BLaER1 treated with 17β-estradiol and CSF1 and Interleukin-3, amounts not matched to agents 10 nM and 100 nM (cell line): ENCODE measurements around the gene GRK5.

ENCODE experiments used
- H3K27ac ChIP-seq, 11 experiments: shearing (Covaris generic); formaldehyde crosslinking; 2 replicates each; pipeline ENCODE4 v1.8.1; 2022
- H3K27me3 ChIP-seq, 11 experiments: shearing (Covaris generic); formaldehyde crosslinking; 2 replicates each; pipeline ENCODE4 v1.8.1; 2022
- H3K36me3 ChIP-seq, 11 experiments: shearing (Covaris generic); formaldehyde crosslinking; 2 replicates each; pipeline ENCODE4 v1.8.1; 2022
- H3K4me1 ChIP-seq, 10 experiments: shearing (Covaris generic); formaldehyde crosslinking; 2 replicates each; pipeline ENCODE4 v1.8.1; 2022
- H3K4me2 ChIP-seq, 11 experiments: shearing (Covaris generic); formaldehyde crosslinking; 2 replicates each; pipeline ENCODE4 v1.8.1; 2022
- H3K4me3 ChIP-seq, 10 experiments: shearing (Covaris generic); formaldehyde crosslinking; 2 replicates each; pipeline ENCODE4 v1.8.1; 2022
- H3K9ac ChIP-seq, 11 experiments: shearing (Covaris generic); formaldehyde crosslinking; 2 replicates each; pipeline ENCODE4 v1.8.1; 2022
- H3K9me3 ChIP-seq, 11 experiments: shearing (Covaris generic); formaldehyde crosslinking; replicated peaks in 1 of 11; 2 replicates each; pipeline ENCODE4 v1.8.1; 2022
- H4K20me1 ChIP-seq, 11 experiments: shearing (Covaris generic); formaldehyde crosslinking; 2 replicates each; pipeline ENCODE4 v1.8.1; 2022
- Cebpa-rat ChIP-seq, 11 experiments: shearing (Covaris generic); IDR thresholded peaks; 2 replicates each; pipeline ENCODE4 v1.8.1; 2022

The GRK5 gene

DNA sequence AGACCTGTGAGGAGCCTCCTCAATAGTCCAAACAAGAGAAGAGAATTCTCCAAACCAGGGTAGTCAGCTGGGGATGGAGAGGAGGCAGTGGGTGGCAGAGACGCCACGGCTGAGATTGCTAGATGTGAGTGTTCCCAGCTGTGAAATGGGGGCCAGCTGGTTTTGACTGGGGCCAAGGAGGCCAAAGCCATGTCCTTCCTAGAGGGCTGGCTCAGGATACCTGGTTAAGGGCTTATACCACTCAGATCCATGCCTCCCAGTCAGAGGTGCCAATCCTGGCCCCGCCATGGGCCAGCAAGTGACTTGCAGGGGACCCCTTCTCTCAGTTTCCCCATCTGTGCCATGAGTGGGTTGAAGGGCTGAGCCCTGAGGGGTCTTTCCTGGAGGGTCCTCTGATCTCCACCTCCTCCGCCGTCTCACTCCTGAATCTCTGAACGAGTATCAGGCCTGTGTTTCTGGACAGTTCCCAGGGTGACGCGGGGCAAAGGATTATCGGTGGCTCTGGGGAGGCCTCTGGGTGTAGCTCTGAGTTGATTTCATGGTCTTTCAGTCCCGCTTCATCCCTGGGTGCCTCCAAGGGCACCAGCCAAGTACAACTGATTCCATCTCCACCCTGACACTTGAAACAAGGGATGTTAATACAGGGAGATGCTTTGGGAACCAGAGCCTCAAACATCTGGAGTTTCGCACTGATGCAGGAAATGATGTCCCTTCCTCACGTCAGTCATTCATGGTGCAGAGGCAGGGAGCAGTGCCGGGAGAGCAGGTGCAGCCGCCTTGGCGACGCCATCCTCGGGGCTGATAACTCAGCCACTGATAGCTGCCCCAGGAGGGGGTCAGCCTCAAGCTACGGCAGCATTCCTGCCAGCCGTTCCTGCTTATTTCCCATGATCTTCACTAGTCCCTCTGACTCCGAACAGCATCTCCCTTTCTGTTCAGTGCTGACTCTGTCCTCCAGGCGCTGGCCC, 208.4 kb downstream of the GRK5 start:
- no peak overlapping the region for H3K4me3 ChIP-seq
- no peak for TF ChIP-seq Cebpa-rat (IDR thresholded peaks at IDR 0.05)
- H3K4me2 ChIP-seq = peak overlapping the region in 4 of 11 experiments; percentile 4 to 31 (median 16); a peak in 4 of 22 replicates
- no peaks in the 10 kb centered on the region for H3K9me3 ChIP-seq
- H3K27me3 ChIP-seq = peaks cover 0 to 30% (median 13%) of the 10 kb centered on the region in 11 experiments; a peak in 16 of 22 replicates
- no peak overlapping the region for H3K27ac ChIP-seq
- peaks cover 0 to 6% (median 0%) of the 10 kb centered on the region in 11 experiments; a peak in 2 of 22 replicates for H4K20me1 ChIP-seq
- H3K9ac ChIP-seq = no peak overlapping the region
- H3K36me3 ChIP-seq = no peaks in the 10 kb centered on the region
- H3K4me1 ChIP-seq = peaks cover 6 to 35% (median 22%) of the 10 kb centered on the region in 10 experiments; a peak in 19 of 20 replicates

DNA sequence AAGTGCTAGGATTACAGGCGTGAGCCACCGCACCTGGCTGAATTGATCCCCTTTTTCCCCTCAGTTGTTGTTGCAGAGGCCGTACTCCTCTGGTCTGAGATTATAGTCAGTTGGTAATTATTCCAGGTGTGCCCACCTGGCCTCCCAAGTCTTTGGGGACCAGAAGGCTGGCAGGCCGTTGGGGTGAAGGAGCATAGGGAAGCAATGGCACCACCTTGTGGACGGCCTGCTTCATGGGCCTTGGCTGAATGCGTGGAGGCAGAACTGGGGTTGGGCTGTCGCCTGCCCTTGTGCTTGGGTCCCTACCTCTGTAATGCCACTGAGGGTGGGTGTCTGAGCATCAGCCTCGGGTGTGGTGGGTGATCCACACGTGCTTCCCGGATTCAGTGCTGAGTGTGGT, 209.5 kb downstream of the GRK5 start:
- Histone ChIP-seq H3K4me3 (no peak overlapping the region), H3K36me3 (no peaks in the 10 kb centered on the region), H3K27me3 (peaks cover 4 to 34% (median 17%) of the 10 kb centered on the region in 11 experiments; a peak in 16 of 22 replicates), H3K27ac (no peak overlapping the region), H3K9ac (no peak overlapping the region), H4K20me1 (peaks cover 0 to 6% (median 0%) of the 10 kb centered on the region in 11 experiments; a peak in 2 of 22 replicates), H3K4me2 (no peak overlapping the region), H3K9me3 (no peaks in the 10 kb centered on the region), H3K4me1 (peaks cover 6 to 46% (median 33%) of the 10 kb centered on the region in 10 experiments; a peak in 19 of 20 replicates)
- TF ChIP-seq Cebpa-rat (IDR thresholded peaks at IDR 0.05) = no peak

- Histone ChIP-seq H3K9me3 (no peaks in the 10 kb centered on the region), H3K27ac (no peak overlapping the region), H3K4me3 (no peak overlapping the region), H3K9ac (no peak overlapping the region; a peak in 1 of 22 replicates), H3K4me1 (peaks cover 6 to 51% (median 39%) of the 10 kb centered on the region in 10 experiments; a peak in 19 of 20 replicates), H3K36me3 (no peaks in the 10 kb centered on the region), H3K4me2 (no peak overlapping the region), H4K20me1 (peaks cover 0 to 6% (median 0%) of the 10 kb centered on the region in 11 experiments; a peak in 2 of 22 replicates), H3K27me3 (peaks cover 4 to 33% (median 17%) of the 10 kb centered on the region in 11 experiments; a peak in 16 of 22 replicates)
- no peak for TF ChIP-seq Cebpa-rat (IDR thresholded peaks at IDR 0.05)
Observed at GRCh38 chr10:119417852-119418251, 210.5 kb downstream of the GRK5 start.

DNA sequence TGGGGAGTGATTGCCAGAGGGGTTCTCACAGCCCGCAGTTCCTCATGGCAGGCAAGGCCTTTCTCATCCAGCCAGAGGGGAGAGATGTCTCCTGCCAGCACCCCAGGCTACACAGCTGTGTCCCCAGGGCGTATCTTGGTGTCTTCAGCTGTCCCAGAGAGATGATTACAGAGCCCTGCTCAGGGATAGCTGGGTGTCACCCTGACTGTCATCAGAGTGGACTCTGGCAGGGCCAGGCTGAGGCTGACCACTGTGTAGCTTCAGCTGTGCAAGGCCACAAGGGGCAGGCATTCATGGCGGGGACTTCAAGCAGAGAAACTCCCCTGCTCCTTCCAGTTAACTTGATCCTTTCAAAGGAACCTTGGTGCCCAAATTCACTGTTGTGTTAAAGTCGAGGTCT, 211.0 kb downstream of the GRK5 start:
- H3K4me3 ChIP-seq = no peak overlapping the region

DNA sequence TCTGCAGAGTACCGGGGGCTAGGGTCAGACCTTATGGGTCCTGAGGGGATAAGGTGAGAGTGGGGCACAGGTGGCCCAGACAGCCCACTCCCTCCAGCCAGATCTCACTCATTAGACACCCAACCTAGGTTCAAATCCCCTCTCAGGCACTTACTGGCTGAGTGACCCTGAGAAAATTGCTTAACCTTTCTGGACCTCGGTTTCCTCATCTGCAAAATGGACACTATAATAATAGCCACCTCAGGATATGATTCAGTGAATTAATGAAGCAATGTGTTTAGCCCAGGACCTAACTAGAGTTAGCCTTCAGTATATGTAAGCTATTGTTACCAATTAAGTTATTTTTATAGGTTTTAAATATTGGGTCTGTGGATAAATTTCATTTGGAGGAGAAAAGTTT, 212.6 kb downstream of the GRK5 start:
- H3K4me3 ChIP-seq = no peak overlapping the region
- H3K4me1 ChIP-seq = peaks cover 7 to 40% (median 27%) of the 10 kb centered on the region in 10 experiments; a peak in 19 of 20 replicates
- no peaks in the 10 kb centered on the region for H3K9me3 ChIP-seq
- no peaks in the 10 kb centered on the region for H3K36me3 ChIP-seq
- peaks cover 0 to 6% (median 0%) of the 10 kb centered on the region in 11 experiments; a peak in 2 of 22 replicates for H4K20me1 ChIP-seq
- no peak overlapping the region for H3K4me2 ChIP-seq
- no peak overlapping the region for H3K27ac ChIP-seq
- H3K27me3 ChIP-seq = peaks cover 0 to 20% (median 7%) of the 10 kb centered on the region in 11 experiments; a peak in 11 of 22 replicates
- TF ChIP-seq Cebpa-rat (IDR thresholded peaks at IDR 0.05) = no peak
- H3K9ac ChIP-seq = no peak overlapping the region

More for the DNA sequence above, 211.0 kb downstream of the GRK5 start:
- H3K27ac ChIP-seq = no peak overlapping the region
- peaks cover 2 to 31% (median 12%) of the 10 kb centered on the region in 11 experiments; a peak in 16 of 22 replicates for H3K27me3 ChIP-seq
- no peak overlapping the region; a peak in 1 of 22 replicates for H3K9ac ChIP-seq
- H3K9me3 ChIP-seq = no peaks in the 10 kb centered on the region
- no peaks in the 10 kb centered on the region for H3K36me3 ChIP-seq
- peaks cover 6 to 49% (median 35%) of the 10 kb centered on the region in 10 experiments; a peak in 19 of 20 replicates for H3K4me1 ChIP-seq
- no peak overlapping the region for H3K4me2 ChIP-seq
- no peak for TF ChIP-seq Cebpa-rat (IDR thresholded peaks at IDR 0.05)
- peaks cover 0 to 6% (median 0%) of the 10 kb centered on the region in 11 experiments; a peak in 2 of 22 replicates for H4K20me1 ChIP-seq

DNA sequence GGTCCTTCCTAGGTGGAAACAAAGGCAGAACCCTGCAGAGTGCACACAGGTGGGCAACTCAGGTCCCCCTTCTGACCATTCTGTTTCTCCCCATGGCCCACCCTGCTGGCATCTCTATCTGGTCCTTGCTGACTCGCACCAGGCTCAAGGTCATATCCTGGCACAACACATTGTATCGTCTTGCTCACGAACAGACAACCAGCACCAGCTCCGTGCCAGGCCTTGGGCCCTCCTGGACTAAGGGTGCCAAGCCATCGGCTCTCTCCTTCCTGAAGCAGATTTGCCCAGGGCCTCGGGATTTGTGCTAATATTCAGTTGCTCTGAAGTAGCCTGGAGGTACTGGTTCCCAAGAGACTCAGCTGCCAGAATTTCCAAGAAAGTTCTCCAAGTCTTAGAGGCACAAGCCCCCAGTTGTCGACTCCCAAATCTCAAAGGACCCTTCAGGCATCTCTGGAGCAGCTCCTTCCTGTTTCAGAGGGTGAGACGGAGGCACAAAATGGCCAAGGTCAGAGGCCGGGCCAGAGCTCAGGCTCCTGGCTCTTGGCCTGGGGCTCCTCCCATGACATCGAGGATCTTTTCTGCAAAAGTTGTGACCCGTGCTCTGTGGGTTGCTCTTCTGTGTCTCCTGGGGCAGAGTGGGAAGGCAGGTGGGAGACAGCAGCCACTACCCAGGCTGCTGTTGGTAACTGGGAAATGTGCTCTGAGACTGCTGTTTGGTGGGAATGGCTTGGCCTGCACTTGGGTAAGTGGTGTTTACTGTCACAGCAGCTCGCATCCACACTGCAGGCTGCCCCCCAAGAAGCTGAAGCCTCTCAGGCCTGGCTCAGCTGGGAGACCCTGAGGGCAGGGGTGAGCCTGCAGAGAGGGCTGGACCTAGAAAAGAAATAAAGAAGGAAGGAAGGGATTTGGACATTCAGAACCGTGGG, 213.8 kb downstream of the GRK5 start:
- H3K36me3 ChIP-seq = no peaks in the 10 kb centered on the region
- peak overlapping the region in 5 of 11 experiments; percentile 4 to 43 (median 7); a peak in 3 of 22 replicates for H3K9ac ChIP-seq
- peaks cover 0 to 15% (median 7%) of the 10 kb centered on the region in 11 experiments; a peak in 10 of 22 replicates for H3K27me3 ChIP-seq
- H3K27ac ChIP-seq = peak overlapping the region in 1 of 11 experiments; percentile 27; a peak in 4 of 22 replicates
- H3K4me3 ChIP-seq = no peak overlapping the region
- no peak for TF ChIP-seq Cebpa-rat (IDR thresholded peaks at IDR 0.05)
- no peaks in the 10 kb centered on the region for H3K9me3 ChIP-seq
- H3K4me2 ChIP-seq = peak overlapping the region; percentile 0 to 82 (median 61); a peak in 20 of 22 replicates
- peaks cover 0 to 6% (median 0%) of the 10 kb centered on the region in 11 experiments; a peak in 3 of 22 replicates for H4K20me1 ChIP-seq
- H3K4me1 ChIP-seq = peaks cover 14 to 51% (median 38%) of the 10 kb centered on the region in 10 experiments

GRCh38 chr10:119421891-119422681, 214.7 kb downstream of the GRK5 start:
- no peaks in the 10 kb centered on the region; a peak in 1 of 22 replicates for H3K36me3 ChIP-seq
- H3K27ac ChIP-seq = peak overlapping the region in 1 of 11 experiments; percentile 34; a peak in 3 of 22 replicates
- H3K27me3 ChIP-seq = peaks cover 0 to 15% (median 7%) of the 10 kb centered on the region in 11 experiments; a peak in 10 of 22 replicates
- peak overlapping the region in 4 of 11 experiments; percentile 4 to 43 (median 22); a peak in 3 of 22 replicates for H3K9ac ChIP-seq
- peaks cover 0 to 7% (median 0%) of the 10 kb centered on the region in 11 experiments; a peak in 4 of 22 replicates for H3K9me3 ChIP-seq
- H3K4me2 ChIP-seq = peak overlapping the region; percentile 0 to 82 (median 61); a peak in 19 of 22 replicates
- peaks cover 14 to 48% (median 42%) of the 10 kb centered on the region in 10 experiments for H3K4me1 ChIP-seq
- TF ChIP-seq Cebpa-rat (IDR thresholded peaks at IDR 0.05) = no peak
- H4K20me1 ChIP-seq = peaks cover 0 to 6% (median 0%) of the 10 kb centered on the region in 11 experiments; a peak in 3 of 22 replicates
- no peak overlapping the region for H3K4me3 ChIP-seq
